ENCODE data around the gene NDRG4.

Gene NDRG4

GRCh38 chr16:58466396-58466795, 33.5 kb upstream of the NDRG4 start:
- Histone ChIP-seq H3K36me3 (ENCODE audit: insufficient read depth, low read length) (no peaks in the 10 kb centered on the region), H3K9me3 (ENCODE audit: low read length) (no peaks in the 10 kb centered on the region), H3K4me1 (ENCODE audit: insufficient read depth, low read length) (peaks cover 7% of the 10 kb centered on the region), H3K27ac (ENCODE audit: low read depth, low read length) (no peak overlapping the region), H3K27me3 (ENCODE audit: control insufficient read depth in 1 of 2, insufficient read depth in 2 of 2, low read length in 2 of 2) (peaks cover 26 to 53% of the 10 kb centered on the region in 2 donors), H3K9ac (ENCODE audit: low read length) (no peak overlapping the region), H3K4me3 (ENCODE audit: low read depth in 1 of 2, low read length in 2 of 2) (no peak overlapping the region)

- peaks cover 26 to 46% of the 10 kb centered on the region in 2 donors for H3K27me3 ChIP-seq (ENCODE audit: control insufficient read depth in 1 of 2, insufficient read depth in 2 of 2, low read length in 2 of 2)
- H3K36me3 ChIP-seq (ENCODE audit: insufficient read depth, low read length): no peaks in the 10 kb centered on the region
- H3K4me3 ChIP-seq (ENCODE audit: low read depth in 1 of 2, low read length in 2 of 2): no peak overlapping the region
- no peak overlapping the region for H3K27ac ChIP-seq (ENCODE audit: low read depth, low read length)
- H3K9ac ChIP-seq (ENCODE audit: low read length): no peak overlapping the region
- H3K4me1 ChIP-seq (ENCODE audit: insufficient read depth, low read length): peaks cover 7% of the 10 kb centered on the region
- H3K9me3 ChIP-seq (ENCODE audit: low read length): no peaks in the 10 kb centered on the region
Observed at GRCh38 chr16:58467905-58468304, 32.0 kb upstream of the NDRG4 start.

- no peaks in the 10 kb centered on the region for H3K4me1 ChIP-seq (ENCODE audit: insufficient read depth, low read length)
- no peak overlapping the region for H3K9ac ChIP-seq (ENCODE audit: low read length)
- H3K27me3 ChIP-seq (ENCODE audit: control insufficient read depth in 1 of 2, insufficient read depth in 2 of 2, low read length in 2 of 2): peaks cover 6 to 16% of the 10 kb centered on the region in 2 donors
- no peaks in the 10 kb centered on the region for H3K9me3 ChIP-seq (ENCODE audit: low read length)
- H3K4me3 ChIP-seq (ENCODE audit: low read depth in 1 of 2, low read length in 2 of 2): no peak overlapping the region
- H3K36me3 ChIP-seq (ENCODE audit: insufficient read depth, low read length): no peaks in the 10 kb centered on the region
- no peak overlapping the region for H3K27ac ChIP-seq (ENCODE audit: low read depth, low read length)
Observed at GRCh38 chr16:58471209-58471975, 28.6 kb upstream of the NDRG4 start.

- Histone ChIP-seq H3K9me3 (ENCODE audit: low read length) (no peaks in the 10 kb centered on the region), H3K9ac (ENCODE audit: low read length) (no peak overlapping the region), H3K4me3 (ENCODE audit: low read depth in 1 of 2, low read length in 2 of 2) (no peak overlapping the region), H3K27ac (ENCODE audit: low read depth, low read length) (no peak overlapping the region), H3K27me3 (ENCODE audit: control insufficient read depth in 1 of 2, insufficient read depth in 2 of 2, low read length in 2 of 2) (peaks cover 0 to 10% of the 10 kb centered on the region in 2 donors), H3K36me3 (ENCODE audit: insufficient read depth, low read length) (no peaks in the 10 kb centered on the region), H3K4me1 (ENCODE audit: insufficient read depth, low read length) (no peaks in the 10 kb centered on the region)
Observed at GRCh38 chr16:58472266-58472665, 27.7 kb upstream of the NDRG4 start.

GRCh38 chr16:58472827-58473226, 27.1 kb upstream of the NDRG4 start:
- Histone ChIP-seq H3K4me1 (ENCODE audit: insufficient read depth, low read length) (no peaks in the 10 kb centered on the region), H3K4me3 (ENCODE audit: low read depth in 1 of 2, low read length in 2 of 2) (no peak overlapping the region), H3K27me3 (ENCODE audit: control insufficient read depth in 1 of 2, insufficient read depth in 2 of 2, low read length in 2 of 2) (peaks cover 0 to 6% of the 10 kb centered on the region in 2 donors), H3K9me3 (ENCODE audit: low read length) (no peaks in the 10 kb centered on the region), H3K36me3 (ENCODE audit: insufficient read depth, low read length) (no peaks in the 10 kb centered on the region), H3K9ac (ENCODE audit: low read length) (no peak overlapping the region), H3K27ac (ENCODE audit: low read depth, low read length) (no peak overlapping the region)

GRCh38 chr16:58474296-58474695, 25.6 kb upstream of the NDRG4 start:
- no peaks in the 10 kb centered on the region for H3K9me3 ChIP-seq (ENCODE audit: low read length)
- H3K4me1 ChIP-seq (ENCODE audit: insufficient read depth, low read length): no peaks in the 10 kb centered on the region
- H3K36me3 ChIP-seq (ENCODE audit: insufficient read depth, low read length): no peaks in the 10 kb centered on the region
- no peaks in the 10 kb centered on the region for H3K27me3 ChIP-seq (ENCODE audit: control insufficient read depth in 1 of 2, insufficient read depth in 2 of 2, low read length in 2 of 2)
- no peak overlapping the region for H3K4me3 ChIP-seq (ENCODE audit: low read depth in 1 of 2, low read length in 2 of 2)
- H3K27ac ChIP-seq (ENCODE audit: low read depth, low read length): no peak overlapping the region
- H3K9ac ChIP-seq (ENCODE audit: low read length): no peak overlapping the region

GRCh38 chr16:58475091-58475619, 24.8 kb upstream of the NDRG4 start:
- Histone ChIP-seq H3K9ac (ENCODE audit: low read length) (no peak overlapping the region), H3K36me3 (ENCODE audit: insufficient read depth, low read length) (no peaks in the 10 kb centered on the region), H3K4me1 (ENCODE audit: insufficient read depth, low read length) (no peaks in the 10 kb centered on the region), H3K4me3 (ENCODE audit: low read depth in 1 of 2, low read length in 2 of 2) (no peak overlapping the region), H3K27me3 (ENCODE audit: control insufficient read depth in 1 of 2, insufficient read depth in 2 of 2, low read length in 2 of 2) (no peaks in the 10 kb centered on the region), H3K27ac (ENCODE audit: low read depth, low read length) (no peak overlapping the region), H3K9me3 (ENCODE audit: low read length) (no peaks in the 10 kb centered on the region)

GRCh38 chr16:58476791-58477190, 23.2 kb upstream of the NDRG4 start:
- Histone ChIP-seq H3K4me3 (ENCODE audit: low read depth in 1 of 2, low read length in 2 of 2) (no peak overlapping the region), H3K4me1 (ENCODE audit: insufficient read depth, low read length) (no peaks in the 10 kb centered on the region), H3K27ac (ENCODE audit: low read depth, low read length) (no peak overlapping the region), H3K9me3 (ENCODE audit: low read length) (no peaks in the 10 kb centered on the region), H3K27me3 (ENCODE audit: control insufficient read depth in 1 of 2, insufficient read depth in 2 of 2, low read length in 2 of 2) (no peaks in the 10 kb centered on the region), H3K36me3 (ENCODE audit: insufficient read depth, low read length) (no peaks in the 10 kb centered on the region), H3K9ac (ENCODE audit: low read length) (no peak overlapping the region)

GRCh38 chr16:58478427-58478826, 21.5 kb upstream of the NDRG4 start:
- no peaks in the 10 kb centered on the region for H3K27me3 ChIP-seq (ENCODE audit: control insufficient read depth in 1 of 2, insufficient read depth in 2 of 2, low read length in 2 of 2)
- no peak overlapping the region for H3K4me3 ChIP-seq (ENCODE audit: low read depth in 1 of 2, low read length in 2 of 2)
- H3K4me1 ChIP-seq (ENCODE audit: insufficient read depth, low read length): no peaks in the 10 kb centered on the region
- no peak overlapping the region for H3K27ac ChIP-seq (ENCODE audit: low read depth, low read length)
- no peak overlapping the region for H3K9ac ChIP-seq (ENCODE audit: low read length)
- H3K9me3 ChIP-seq (ENCODE audit: low read length): no peaks in the 10 kb centered on the region
- no peaks in the 10 kb centered on the region for H3K36me3 ChIP-seq (ENCODE audit: insufficient read depth, low read length)

GRCh38 chr16:58481226-58481869, 18.6 kb upstream of the NDRG4 start:
- H3K27ac ChIP-seq (ENCODE audit: low read depth, low read length): no peak overlapping the region
- H3K4me3 ChIP-seq (ENCODE audit: low read depth in 1 of 2, low read length in 2 of 2): no peak overlapping the region
- no peaks in the 10 kb centered on the region for H3K9me3 ChIP-seq (ENCODE audit: low read length)
- H3K4me1 ChIP-seq (ENCODE audit: insufficient read depth, low read length): no peaks in the 10 kb centered on the region
- no peak overlapping the region for H3K9ac ChIP-seq (ENCODE audit: low read length)
- H3K27me3 ChIP-seq (ENCODE audit: control insufficient read depth in 1 of 2, insufficient read depth in 2 of 2, low read length in 2 of 2): no peaks in the 10 kb centered on the region
- H3K36me3 ChIP-seq (ENCODE audit: insufficient read depth, low read length): no peaks in the 10 kb centered on the region

- H3K4me3 ChIP-seq (ENCODE audit: low read depth in 1 of 2, low read length in 2 of 2): no peak overlapping the region
- H3K9me3 ChIP-seq (ENCODE audit: low read length): no peaks in the 10 kb centered on the region
- H3K27ac ChIP-seq (ENCODE audit: low read depth, low read length): no peak overlapping the region
Observed at GRCh38 chr16:58481931-58482330, 18.0 kb upstream of the NDRG4 start.

More at GRCh38 chr16:58481931-58482330, 18.0 kb upstream of the NDRG4 start:
- no peaks in the 10 kb centered on the region for H3K27me3 ChIP-seq (ENCODE audit: control insufficient read depth in 1 of 2, insufficient read depth in 2 of 2, low read length in 2 of 2)
- H3K36me3 ChIP-seq (ENCODE audit: insufficient read depth, low read length): no peaks in the 10 kb centered on the region
- no peak overlapping the region for H3K9ac ChIP-seq (ENCODE audit: low read length)
- H3K4me1 ChIP-seq (ENCODE audit: insufficient read depth, low read length): no peaks in the 10 kb centered on the region

Measured in muscle layer of colon (tissue), 2 donors.